HCT116 (cell line): Measurements from ENCODE around the gene ERCC6.

ENCODE experiments used
- ATF3 ChIP-seq: IDR thresholded peaks from 2 replicates; pipeline ENCODE4 v1.6.1; 2012
- CEBPB ChIP-seq: IDR thresholded peaks from 2 replicates; pipeline ENCODE4 v1.6.1; 2012; ENCODE audit warnings: low read depth
- FOSL1 ChIP-seq: IDR thresholded peaks from 2 replicates; pipeline ENCODE4 v1.6.1; 2012; ENCODE audit warnings: low read depth
- JUND ChIP-seq: IDR thresholded peaks from 2 replicates; pipeline ENCODE4 v1.6.1; 2012
- MAX ChIP-seq: IDR thresholded peaks from 2 replicates; pipeline ENCODE4 v1.6.1; 2012
- POLR2A ChIP-seq: IDR thresholded peaks from 2 replicates; pipeline ENCODE4 v1.7.0; 2011; ENCODE audit warnings: borderline replicate concordance; ENCODE audit not compliant: insufficient read depth, insufficient read length; ENCODE audit errors: extremely low read depth
- POLR2AphosphoS5 ChIP-seq: IDR thresholded peaks from 2 replicates; pipeline ENCODE4 v1.6.1; 2011; ENCODE audit warnings: mild to moderate bottlenecking, low read depth, low read length, moderate library complexity
- RAD21 ChIP-seq: IDR thresholded peaks from 2 replicates; pipeline ENCODE4 v1.6.1; 2012; ENCODE audit warnings: low read depth, mild to moderate bottlenecking
- REST ChIP-seq: IDR thresholded peaks from 2 replicates; pipeline ENCODE4 v1.6.1; 2012; ENCODE audit warnings: low read depth
- SIN3A ChIP-seq: IDR thresholded peaks from 2 replicates; pipeline ENCODE4 v1.6.1; 2012; ENCODE audit warnings: low read depth
- YY1 ChIP-seq: IDR thresholded peaks from 2 replicates; pipeline ENCODE4 v1.6.1; 2011; ENCODE audit warnings: low read length, low read depth, moderate library complexity, mild to moderate bottlenecking; ENCODE audit not compliant: insufficient replicate concordance; ENCODE audit errors: extremely low read depth
- ZFX ChIP-seq: fragments of 450-650 bp; IDR thresholded peaks from 2 replicates; pipeline ENCODE4 v1.6.1; 2017
- ZNF274 ChIP-seq: fragments of 200-500 bp; sonication (Bioruptor generic); IDR thresholded peaks from 2 replicates; pipeline ENCODE4 v1.6.1; 2014; ENCODE audit warnings: mild to moderate bottlenecking, low read depth, low read length, inconsistent platforms
- TF ChIP-seq, protein P1 (sequence below), 3 experiments: fragments of 200-600 bp in 1 of 3; sonication (generic) in 1 of 3; IDR thresholded peaks in 2 of 3; conservative IDR thresholded peaks in 1 of 3; 2 replicates each; pipeline ENCODE4 v1.5.1; 2012 to 2017; ENCODE audit warnings: low read depth in 2 of 3, low read length in 2 of 3, antibody characterized with exemption in 1 of 3, borderline replicate concordance in 1 of 3, control low read depth in 1 of 3, mild to moderate bottlenecking in 1 of 3, mixed read lengths in 1 of 3, mixed run types in 1 of 3, moderate library complexity in 1 of 3; ENCODE audit not compliant: insufficient read depth in 1 of 3

- TF ChIP-seq MAX, result no peak
- no peak for TF ChIP-seq POLR2A
- no peak for TF ChIP-seq ATF3
- TF ChIP-seq, protein P1, sequence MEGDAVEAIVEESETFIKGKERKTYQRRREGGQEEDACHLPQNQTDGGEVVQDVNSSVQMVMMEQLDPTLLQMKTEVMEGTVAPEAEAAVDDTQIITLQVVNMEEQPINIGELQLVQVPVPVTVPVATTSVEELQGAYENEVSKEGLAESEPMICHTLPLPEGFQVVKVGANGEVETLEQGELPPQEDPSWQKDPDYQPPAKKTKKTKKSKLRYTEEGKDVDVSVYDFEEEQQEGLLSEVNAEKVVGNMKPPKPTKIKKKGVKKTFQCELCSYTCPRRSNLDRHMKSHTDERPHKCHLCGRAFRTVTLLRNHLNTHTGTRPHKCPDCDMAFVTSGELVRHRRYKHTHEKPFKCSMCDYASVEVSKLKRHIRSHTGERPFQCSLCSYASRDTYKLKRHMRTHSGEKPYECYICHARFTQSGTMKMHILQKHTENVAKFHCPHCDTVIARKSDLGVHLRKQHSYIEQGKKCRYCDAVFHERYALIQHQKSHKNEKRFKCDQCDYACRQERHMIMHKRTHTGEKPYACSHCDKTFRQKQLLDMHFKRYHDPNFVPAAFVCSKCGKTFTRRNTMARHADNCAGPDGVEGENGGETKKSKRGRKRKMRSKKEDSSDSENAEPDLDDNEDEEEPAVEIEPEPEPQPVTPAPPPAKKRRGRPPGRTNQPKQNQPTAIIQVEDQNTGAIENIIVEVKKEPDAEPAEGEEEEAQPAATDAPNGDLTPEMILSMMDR (IDR thresholded peaks at IDR 0.05 in 2 of 3, conservative IDR thresholded peaks at IDR 0.05 in 1 of 3; ENCODE audit: borderline replicate concordance in 1 of 3, insufficient read depth in 1 of 3, low read depth in 2 of 3, low read length in 2 of 3), result no peak
- no peak for TF ChIP-seq FOSL1
- TF ChIP-seq REST, result no peak
- no peak for TF ChIP-seq RAD21
- TF ChIP-seq YY1, result no peak
- no peak for TF ChIP-seq POLR2AphosphoS5
- no peak for TF ChIP-seq CEBPB
- TF ChIP-seq SIN3A, result no peak
- no peak for TF ChIP-seq JUND
- TF ChIP-seq ZNF274, result no peak
- no peak for TF ChIP-seq ZFX
These were observed 18.8 kb upstream of the ERCC6 start for GRCh38 chr10:49557681-49558080.
